OCI-LY3 (cell line): ENCODE results near the gene RNF17.

Experiments
- CTCF ChIP-seq: fragments of 200-600, 300-600 bp; sonication (generic); IDR thresholded peaks from 2 replicates; pipeline ENCODE4 v1.5.1; 2014; ENCODE audit warnings: antibody characterized with exemption, low read length, low read depth
- EZH2phosphoT487 ChIP-seq: fragments of 200-600 bp; shearing (Covaris generic); IDR thresholded peaks from 2 replicates; pipeline ENCODE4 v1.6.1; 2018; ENCODE audit warnings: antibody characterized with exemption, mixed run types, low read depth

- TF ChIP-seq CTCF (no peak), EZH2phosphoT487 (no peak)
Observed at GRCh38 chr13:24734950-24735349, 29.0 kb upstream of the RNF17 start.
